ENCODE results near the gene KIDINS220. TPM values are rescaled to one million over a fixed set of nuclear protein-coding genes. Genes with fewer than 3 reads are reported as not detected.

Gene KIDINS220
- total RNA-seq, 1 experiment from 2014 or later: 20.1 TPM

- TF ChIP-seq REST (IDR thresholded peaks at IDR 0.05; ENCODE audit: low read depth) (no peak), CEBPB (IDR thresholded peaks at IDR 0.05; ENCODE audit: low read depth) (no peak), JUND (IDR thresholded peaks at IDR 0.05) (no peak), RAD21 (IDR thresholded peaks at IDR 0.05; ENCODE audit: low read depth) (no peak), EGR1 (IDR thresholded peaks at IDR 0.05; ENCODE audit: low read depth) (no peak), TCF7L2 (IDR thresholded peaks at IDR 0.05; ENCODE audit: borderline replicate concordance, extremely low read depth, insufficient read depth, insufficient read length) (no peak)
Measured at GRCh38 chr2:8714971-8715370, 122.4 kb downstream of the KIDINS220 start (continued).

GRCh38 chr2:8714283-8714682 lies 123.1 kb downstream of the KIDINS220 start:
- no peak overlapping the region for H3K4me3 ChIP-seq (replicated peaks in 1 of 2; ENCODE audit: low read depth in 1 of 2, low read length in 2 of 2)
- no peak overlapping the region for H3K4me2 ChIP-seq (ENCODE audit: low read length)
- no peak overlapping the region for H2AFZ ChIP-seq (ENCODE audit: low read depth, low read length, poor library complexity, severe bottlenecking)
- BruUV-seq (replicated peaks): no TSS peak
- no peak for ATAC-seq
- intact Hi-C loops (cut with micrococcal nuclease): no loop called here
- no peak for DNase-seq (ENCODE audit: low read depth, low spot score)
- H3K9me3 ChIP-seq (ENCODE audit: control insufficient read depth in 1 of 2, insufficient read depth in 1 of 2, low read depth in 1 of 2, low read length in 2 of 2): no peaks in the 10 kb centered on the region
- H3K27me3 ChIP-seq (ENCODE audit: insufficient read depth, low read length): no peaks in the 10 kb centered on the region
- no peaks in the 10 kb centered on the region for H3K4me1 ChIP-seq (ENCODE audit: control insufficient read depth in 1 of 2, insufficient read depth in 2 of 2, low read length in 2 of 2)
- TF ChIP-seq ZNF274 (IDR thresholded peaks at IDR 0.05; ENCODE audit: low read depth, low read length) (no peak), SRF (IDR thresholded peaks at IDR 0.05; ENCODE audit: low read depth) (no peak), ZBTB33 (IDR thresholded peaks at IDR 0.05; ENCODE audit: extremely low read depth, insufficient replicate concordance, low read length) (no peak), POLR2AphosphoS5 (IDR thresholded peaks at IDR 0.05; ENCODE audit: low read depth, low read length) (no peak), SIN3A (IDR thresholded peaks at IDR 0.05; ENCODE audit: low read depth) (no peak)
- H3K79me2 ChIP-seq (ENCODE audit: insufficient read depth, low read length): no peaks in the 10 kb centered on the region
- H3K9me2 ChIP-seq (ENCODE audit: insufficient read depth): no peaks in the 10 kb centered on the region
- H4K20me1 ChIP-seq (ENCODE audit: insufficient read depth): no peaks in the 10 kb centered on the region
- H3K36me3 ChIP-seq (ENCODE audit: control insufficient read depth in 1 of 2, insufficient read depth in 2 of 2, low read length in 2 of 2): no peaks in the 10 kb centered on the region
- no peak overlapping the region for H3K27ac ChIP-seq (ENCODE audit: low read depth, low read length)
- ChIA-PET RAD21 (ENCODE audit: low non-redundant PET in 1 of 2, low total read pairs in 2 of 2, uncharacterized antibody in 2 of 2, unreplicated experiment in 2 of 2) (no interaction called here), CTCF (no interaction called here), POLR2A (no interaction called here)
- no peak overlapping the region for H3K9ac ChIP-seq (ENCODE audit: low read length)
